ENCODE results near the gene MZT1. TPM values are rescaled to one million over a fixed set of nuclear protein-coding genes. Genes with fewer than 3 reads are reported as not detected.

Gene MZT1
- total and polyA plus RNA-seq, 9 of the 15 experiments (the other 6 are each of a cell fraction or from before 2014, with no cell fraction given), result 15.3 to 31.6 (median 24.1) TPM

DNA sequence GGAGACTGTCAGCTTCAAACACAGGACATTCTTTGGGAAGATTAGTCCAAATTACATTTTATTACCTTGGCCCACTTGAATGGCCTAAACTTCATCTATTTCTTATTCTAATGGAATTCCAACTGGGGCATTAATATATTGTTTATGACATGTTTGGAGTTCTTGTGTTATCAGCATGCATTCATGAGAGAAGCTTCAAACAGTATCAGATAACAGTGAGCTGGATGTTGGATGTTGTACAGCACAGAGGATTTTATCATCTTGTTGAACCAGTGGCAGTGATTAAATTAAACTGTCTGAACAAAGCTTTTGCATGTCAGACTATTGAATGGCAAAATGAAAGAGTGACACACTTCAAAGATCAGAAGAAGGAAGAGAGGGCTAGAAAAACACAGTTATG is 50.0 kb downstream of the MZT1 start (continued):
- TF ChIP-seq, protein P1, sequence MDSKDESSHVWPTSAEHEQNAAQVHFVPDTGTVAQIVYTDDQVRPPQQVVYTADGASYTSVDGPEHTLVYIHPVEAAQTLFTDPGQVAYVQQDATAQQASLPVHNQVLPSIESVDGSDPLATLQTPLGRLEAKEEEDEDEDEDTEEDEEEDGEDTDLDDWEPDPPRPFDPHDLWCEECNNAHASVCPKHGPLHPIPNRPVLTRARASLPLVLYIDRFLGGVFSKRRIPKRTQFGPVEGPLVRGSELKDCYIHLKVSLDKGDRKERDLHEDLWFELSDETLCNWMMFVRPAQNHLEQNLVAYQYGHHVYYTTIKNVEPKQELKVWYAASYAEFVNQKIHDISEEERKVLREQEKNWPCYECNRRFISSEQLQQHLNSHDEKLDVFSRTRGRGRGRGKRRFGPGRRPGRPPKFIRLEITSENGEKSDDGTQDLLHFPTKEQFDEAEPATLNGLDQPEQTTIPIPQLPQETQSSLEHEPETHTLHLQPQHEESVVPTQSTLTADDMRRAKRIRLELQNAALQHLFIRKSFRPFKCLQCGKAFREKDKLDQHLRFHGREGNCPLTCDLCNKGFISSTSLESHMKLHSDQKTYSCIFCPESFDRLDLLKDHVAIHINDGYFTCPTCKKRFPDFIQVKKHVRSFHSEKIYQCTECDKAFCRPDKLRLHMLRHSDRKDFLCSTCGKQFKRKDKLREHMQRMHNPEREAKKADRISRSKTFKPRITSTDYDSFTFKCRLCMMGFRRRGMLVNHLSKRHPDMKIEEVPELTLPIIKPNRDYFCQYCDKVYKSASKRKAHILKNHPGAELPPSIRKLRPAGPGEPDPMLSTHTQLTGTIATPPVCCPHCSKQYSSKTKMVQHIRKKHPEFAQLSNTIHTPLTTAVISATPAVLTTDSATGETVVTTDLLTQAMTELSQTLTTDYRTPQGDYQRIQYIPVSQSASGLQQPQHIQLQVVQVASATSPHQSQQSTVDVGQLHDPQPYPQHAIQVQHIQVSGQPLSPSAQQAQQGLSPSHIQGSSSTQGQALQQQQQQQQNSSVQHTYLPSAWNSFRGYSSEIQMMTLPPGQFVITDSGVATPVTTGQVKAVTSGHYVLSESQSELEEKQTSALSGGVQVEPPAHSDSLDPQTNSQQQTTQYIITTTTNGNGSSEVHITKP (IDR thresholded peaks at IDR 0.05; ENCODE audit: partially characterized antibody), result no peak

DNA sequence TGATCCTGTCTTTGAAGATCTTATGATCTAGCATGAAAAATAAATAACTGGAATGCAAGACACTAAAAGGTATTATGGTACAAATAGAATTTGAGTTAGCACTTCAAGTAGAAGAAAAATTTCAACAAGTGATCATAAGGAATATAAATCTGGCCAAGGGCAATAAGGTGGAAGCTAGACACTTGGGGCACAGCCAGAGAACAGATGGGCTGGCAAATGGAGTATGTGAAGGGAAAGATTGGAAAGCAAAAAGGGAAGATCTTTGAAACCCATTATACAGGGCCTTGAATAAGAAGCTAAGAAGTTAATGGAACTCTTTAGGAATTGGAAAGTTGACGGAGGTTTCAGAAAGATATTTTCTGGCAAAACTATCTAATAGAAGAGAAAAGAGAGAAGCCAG is 61.0 kb downstream of the MZT1 start:
- 13% methylated on average over 1 of the region's 1 CpG for WGBS (ENCODE audit: insufficient coverage, low coverage, missing lambda C conversion rate)
- Histone ChIP-seq H3K9ac (ENCODE audit: insufficient read depth in 1 of 2, low read depth in 2 of 2, low read length in 2 of 2) (no peak overlapping the region), H3K79me2 (ENCODE audit: control insufficient read depth, insufficient read depth, low read length) (no peaks in the 10 kb centered on the region), H4K20me1 (replicated peaks; ENCODE audit: control insufficient read depth, insufficient read depth, low read length) (no peaks in the 10 kb centered on the region), H3K9me3 (replicated peaks; ENCODE audit: control insufficient read depth, insufficient read depth, low read depth, low read length) (no peaks in the 10 kb centered on the region), H2AFZ (ENCODE audit: low read depth, low read length) (no peak overlapping the region), H3K4me2 (ENCODE audit: insufficient read depth, low read length) (no peak overlapping the region), H3K4me3 (no peak overlapping the region), H3K36me3 (ENCODE audit: control insufficient read depth, insufficient read depth, low read length) (no peaks in the 10 kb centered on the region), H3K27me3 (ENCODE audit: control insufficient read depth in 2 of 2, insufficient read depth in 2 of 2, low read length in 2 of 2) (no peaks in the 10 kb centered on the region), H3K4me1 (replicated peaks in 1 of 2; ENCODE audit: control insufficient read depth in 2 of 2, insufficient read depth in 2 of 2, low read length in 2 of 2) (no peaks in the 10 kb centered on the region), H3K27ac (ENCODE audit: extremely low read depth, low read depth, low read length) (no peak overlapping the region), H3K9me1 (ENCODE audit: control insufficient read depth, insufficient read depth, low read length) (no peaks in the 10 kb centered on the region)
- in situ Hi-C loops (cut with MboI) (no loop called here), intact Hi-C loops (cut with micrococcal nuclease) (no loop called here)
- ATAC-seq (no peak), FAIRE-seq (no peak), DNase-seq (ENCODE audit: extremely low read depth in 1 of 4, low spot score in 3 of 4) (no peak)
- no TSS peak for BruUV-seq (replicated peaks)
- ChIA-PET POLR2A (no interaction called here), CTCF (ENCODE audit: low intra/inter-chr PET ratio) (no interaction called here)
- TF ChIP-seq HNRNPUL1 (IDR thresholded peaks at IDR 0.05; ENCODE audit: low read length), result no peak
- TF ChIP-seq CBX8 (IDR thresholded peaks at IDR 0.05; ENCODE audit: borderline replicate concordance, extremely low read depth, low read depth, low read length, poor library complexity, severe bottlenecking), result no peak
- TF ChIP-seq, protein P2, sequence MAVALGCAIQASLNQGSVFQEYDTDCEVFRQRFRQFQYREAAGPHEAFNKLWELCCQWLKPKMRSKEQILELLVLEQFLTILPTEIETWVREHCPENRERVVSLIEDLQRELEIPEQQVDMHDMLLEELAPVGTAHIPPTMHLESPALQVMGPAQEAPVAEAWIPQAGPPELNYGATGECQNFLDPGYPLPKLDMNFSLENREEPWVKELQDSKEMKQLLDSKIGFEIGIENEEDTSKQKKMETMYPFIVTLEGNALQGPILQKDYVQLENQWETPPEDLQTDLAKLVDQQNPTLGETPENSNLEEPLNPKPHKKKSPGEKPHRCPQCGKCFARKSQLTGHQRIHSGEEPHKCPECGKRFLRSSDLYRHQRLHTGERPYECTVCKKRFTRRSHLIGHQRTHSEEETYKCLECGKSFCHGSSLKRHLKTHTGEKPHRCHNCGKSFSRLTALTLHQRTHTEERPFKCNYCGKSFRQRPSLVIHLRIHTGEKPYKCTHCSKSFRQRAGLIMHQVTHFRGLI (CRISPR knock-in tag; IDR thresholded peaks at IDR 0.05), result no peak
- TF ChIP-seq, protein P3, sequence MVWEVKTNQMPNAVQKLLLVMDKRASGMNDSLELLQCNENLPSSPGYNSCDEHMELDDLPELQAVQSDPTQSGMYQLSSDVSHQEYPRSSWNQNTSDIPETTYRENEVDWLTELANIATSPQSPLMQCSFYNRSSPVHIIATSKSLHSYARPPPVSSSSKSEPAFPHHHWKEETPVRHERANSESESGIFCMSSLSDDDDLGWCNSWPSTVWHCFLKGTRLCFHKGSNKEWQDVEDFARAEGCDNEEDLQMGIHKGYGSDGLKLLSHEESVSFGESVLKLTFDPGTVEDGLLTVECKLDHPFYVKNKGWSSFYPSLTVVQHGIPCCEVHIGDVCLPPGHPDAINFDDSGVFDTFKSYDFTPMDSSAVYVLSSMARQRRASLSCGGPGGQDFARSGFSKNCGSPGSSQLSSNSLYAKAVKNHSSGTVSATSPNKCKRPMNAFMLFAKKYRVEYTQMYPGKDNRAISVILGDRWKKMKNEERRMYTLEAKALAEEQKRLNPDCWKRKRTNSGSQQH (CRISPR knock-in tag; IDR thresholded peaks at IDR 0.05), result no peak
- TF ChIP-seq, protein P4, sequence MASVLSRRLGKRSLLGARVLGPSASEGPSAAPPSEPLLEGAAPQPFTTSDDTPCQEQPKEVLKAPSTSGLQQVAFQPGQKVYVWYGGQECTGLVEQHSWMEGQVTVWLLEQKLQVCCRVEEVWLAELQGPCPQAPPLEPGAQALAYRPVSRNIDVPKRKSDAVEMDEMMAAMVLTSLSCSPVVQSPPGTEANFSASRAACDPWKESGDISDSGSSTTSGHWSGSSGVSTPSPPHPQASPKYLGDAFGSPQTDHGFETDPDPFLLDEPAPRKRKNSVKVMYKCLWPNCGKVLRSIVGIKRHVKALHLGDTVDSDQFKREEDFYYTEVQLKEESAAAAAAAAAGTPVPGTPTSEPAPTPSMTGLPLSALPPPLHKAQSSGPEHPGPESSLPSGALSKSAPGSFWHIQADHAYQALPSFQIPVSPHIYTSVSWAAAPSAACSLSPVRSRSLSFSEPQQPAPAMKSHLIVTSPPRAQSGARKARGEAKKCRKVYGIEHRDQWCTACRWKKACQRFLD (CRISPR knock-in tag; IDR thresholded peaks at IDR 0.05), result no peak
- no peak for TF ChIP-seq CTBP1 (IDR thresholded peaks at IDR 0.05; ENCODE audit: borderline replicate concordance)
- no peak for TF ChIP-seq RAD21 (CRISPR knock-in tag; conservative IDR thresholded peaks at IDR 0.05 in 1 of 2, IDR thresholded peaks at IDR 0.05 in 1 of 2)
- TF ChIP-seq SRSF1 (IDR thresholded peaks at IDR 0.05; ENCODE audit: low read depth, low read length), result no peak
- TF ChIP-seq ZNF212 (CRISPR knock-in tag; IDR thresholded peaks at IDR 0.05), result no peak
- no peak for TF ChIP-seq HDAC8 (tag; IDR thresholded peaks at IDR 0.05)
- TF ChIP-seq XRCC4 (IDR thresholded peaks at IDR 0.05; ENCODE audit: extremely low read depth, insufficient read depth, insufficient read length), result no peak
- no peak for TF ChIP-seq TSC22D4 (tag; IDR thresholded peaks at IDR 0.05)
